ENCODE measurements around the gene CAPNS2.

DNA sequence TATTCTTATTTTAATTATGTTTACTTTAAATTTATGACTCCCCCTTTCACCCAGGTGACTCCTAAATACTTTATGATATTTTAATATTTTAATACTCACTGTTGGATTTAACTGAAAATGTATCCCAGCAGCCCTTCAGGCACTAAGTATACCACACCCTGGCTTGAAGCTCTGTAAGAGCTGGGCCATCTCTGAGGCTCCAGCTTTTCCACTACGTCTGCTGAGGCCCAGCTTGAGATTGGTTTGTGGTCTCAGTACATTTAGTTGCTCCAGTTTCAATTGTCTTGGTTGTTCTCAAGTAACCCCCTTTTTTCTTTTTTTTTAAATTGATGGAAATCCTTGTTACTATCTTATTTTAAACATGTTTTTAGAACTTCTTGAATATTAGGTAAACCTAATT lies 27.0 kb upstream of the CAPNS2 start:
- TF ChIP-seq, protein P1, sequence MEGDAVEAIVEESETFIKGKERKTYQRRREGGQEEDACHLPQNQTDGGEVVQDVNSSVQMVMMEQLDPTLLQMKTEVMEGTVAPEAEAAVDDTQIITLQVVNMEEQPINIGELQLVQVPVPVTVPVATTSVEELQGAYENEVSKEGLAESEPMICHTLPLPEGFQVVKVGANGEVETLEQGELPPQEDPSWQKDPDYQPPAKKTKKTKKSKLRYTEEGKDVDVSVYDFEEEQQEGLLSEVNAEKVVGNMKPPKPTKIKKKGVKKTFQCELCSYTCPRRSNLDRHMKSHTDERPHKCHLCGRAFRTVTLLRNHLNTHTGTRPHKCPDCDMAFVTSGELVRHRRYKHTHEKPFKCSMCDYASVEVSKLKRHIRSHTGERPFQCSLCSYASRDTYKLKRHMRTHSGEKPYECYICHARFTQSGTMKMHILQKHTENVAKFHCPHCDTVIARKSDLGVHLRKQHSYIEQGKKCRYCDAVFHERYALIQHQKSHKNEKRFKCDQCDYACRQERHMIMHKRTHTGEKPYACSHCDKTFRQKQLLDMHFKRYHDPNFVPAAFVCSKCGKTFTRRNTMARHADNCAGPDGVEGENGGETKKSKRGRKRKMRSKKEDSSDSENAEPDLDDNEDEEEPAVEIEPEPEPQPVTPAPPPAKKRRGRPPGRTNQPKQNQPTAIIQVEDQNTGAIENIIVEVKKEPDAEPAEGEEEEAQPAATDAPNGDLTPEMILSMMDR (conservative IDR thresholded peaks at IDR 0.05 in 1 of 2, IDR thresholded peaks at IDR 0.05 in 1 of 2; ENCODE audit: extremely low read depth in 1 of 2, insufficient read depth in 1 of 2, low read depth in 1 of 2, low read length in 2 of 2): no peak
- TF ChIP-seq EZH2 (IDR thresholded peaks at IDR 0.05; ENCODE audit: borderline replicate concordance, low read length): no peak

Measured in mammary epithelial cell (primary cell).